ENCODE data around the gene SPATS2L.

GRCh38 chr2:200471324-200471848 is 164.9 kb downstream of the SPATS2L start:
- TF ChIP-seq CTCF (IDR thresholded peaks at IDR 0.05) = peak in 5 of 6 experiments; percentile 24 to 62 (median 50)
- TF ChIP-seq POLR2A (IDR thresholded peaks at IDR 0.05) = no peak
